GM12878 (cell line): ENCODE measurements around the gene INSL3. TPM values are rescaled to one million over a fixed set of nuclear protein-coding genes. Genes with fewer than 3 reads are reported as not detected.

Experiments
- ATAC-seq: fragments of 200-7000 bp; cut with Tn5 transposase; 3 replicates; pipeline ENCODE4 v1.9.1; 2020; ENCODE audit warnings: mild to moderate bottlenecking, moderate library complexity
- Bru-seq: library from RNA; stranded (reverse); fragments of 400-500 nt; gene quantifications from one replicate; lab custom pipeline; 2021; lab: Mats Ljungman, UMichigan
- BruChase-seq, 2 experiments: library from RNA; stranded (reverse); fragments of 400-500 nt; gene quantifications; one replicate each; lab custom pipeline; 2021; lab: Mats Ljungman, UMichigan
- BruUV-seq: library from RNA; stranded (reverse); fragments of 400-500 nt; replicated peaks from 2 replicates; lab custom pipeline; 2021; lab: Mats Ljungman, UMichigan
- CTCF ChIA-PET: fragments of 300-600 bp; sonication (Branson Sonifier 250); formaldehyde crosslinking; extraction: SDS; loops from one replicate; lab custom pipeline; 2021; ENCODE audit warnings: inconsistent platforms; lab: Yijun Ruan, JAX
- POLR2A ChIA-PET: fragments of 350-600 bp; formaldehyde crosslinking; extraction: SDS; loops from one replicate; lab custom pipeline; 2021; ENCODE audit warnings: inconsistent platforms; lab: Charles Lee
- RAD21 ChIA-PET: fragments of 300-600 bp; sonication (Branson Sonifier 250); formaldehyde crosslinking; loops from one replicate; lab custom pipeline; 2023; ENCODE audit warnings: antibody characterized with exemption; ENCODE audit not compliant: unreplicated experiment; lab: Charles Lee
- SMC1A ChIA-PET: fragments of 300-600 bp; sonication (Branson Sonifier 250); formaldehyde crosslinking; loops from one replicate; lab custom pipeline; 2023; ENCODE audit not compliant: unreplicated experiment, uncharacterized antibody; lab: Charles Lee
- DNase-seq: peaks from one replicate; pipeline ENCODE4 v3.0.0-alpha.2; 2011; ENCODE audit warnings: low read depth, low spot score
- FAIRE-seq: peaks from 3 replicates; lab custom pipeline; 2011; peaks lifted over from hg19 to GRCh38; lab: Jason Lieb, UNC
- H2AFZ ChIP-seq: 2 replicates; pipeline ENCODE4 v1.6.0; 2011; ENCODE audit warnings: low read depth, low read length, control low read depth; ENCODE audit not compliant: control insufficient read depth
- H3K27ac ChIP-seq: 2 replicates; pipeline ENCODE4 v1.5.1; 2011; ENCODE audit warnings: control low read depth; ENCODE audit not compliant: control insufficient read depth, insufficient read depth
- H3K27me3 ChIP-seq, 2 experiments: replicated peaks in 1 of 2; 2 replicates each; pipeline versions ENCODE4 v1.6.0 to v1.6.1; 2011; ENCODE audit warnings: low read length in 1 of 2; ENCODE audit not compliant: control insufficient read depth in 2 of 2, insufficient read depth in 2 of 2
- H3K36me3 ChIP-seq, 2 experiments: 2 replicates each; pipeline ENCODE4 v1.5.1; 2011; ENCODE audit warnings: low read length in 1 of 2; ENCODE audit not compliant: control insufficient read depth in 2 of 2, insufficient read depth in 2 of 2
- H3K4me1 ChIP-seq: 2 replicates; pipeline ENCODE4 v1.6.1; 2011; ENCODE audit warnings: mild to moderate bottlenecking, low read length, moderate library complexity, mixed read lengths; ENCODE audit not compliant: control insufficient read depth, insufficient read depth
- H3K4me2 ChIP-seq: 2 replicates; pipeline ENCODE4 v1.6.0; 2011; ENCODE audit warnings: control low read depth; ENCODE audit not compliant: control insufficient read depth, insufficient read depth
- H3K4me3 ChIP-seq: fragments of 200-600 bp; sonication (generic); 2 replicates; pipeline ENCODE4 v1.5.1; 2016
- H3K79me2 ChIP-seq: 2 replicates; pipeline ENCODE4 v1.6.0; 2011; ENCODE audit warnings: low read length; ENCODE audit not compliant: control insufficient read depth, insufficient read depth
- H3K9ac ChIP-seq: 2 replicates; pipeline ENCODE4 v1.8.0; 2011; ENCODE audit warnings: low read length, control low read depth, mixed read lengths; ENCODE audit not compliant: control insufficient read depth, insufficient read depth
- H3K9me3 ChIP-seq: replicated peaks from 3 replicates; pipeline ENCODE4 v1.5.1; 2011; ENCODE audit warnings: mild to moderate bottlenecking, low read length; ENCODE audit not compliant: control insufficient read depth, insufficient read depth
- H4K20me1 ChIP-seq: 2 replicates; pipeline ENCODE4 v1.6.0; 2011; ENCODE audit not compliant: control insufficient read depth, insufficient read depth
- BHLHE40 ChIP-seq, 2 experiments: fragments of 450-650 bp in 1 of 2; IDR thresholded peaks; 2 replicates each; pipeline ENCODE4 v1.6.1; 2011 to 2017; ENCODE audit warnings: low read depth in 2 of 2, borderline replicate concordance in 1 of 2, improper control_type of control experiment in 1 of 2, low read length in 1 of 2, mild to moderate bottlenecking in 1 of 2
- CBX3 ChIP-seq: fragments of 200-600 bp; sonication (generic); IDR thresholded peaks from 2 replicates; pipeline ENCODE4 v1.6.1; 2016; ENCODE audit warnings: low read depth, borderline replicate concordance
- GABPA ChIP-seq: IDR thresholded peaks from 2 replicates; pipeline ENCODE4 v1.6.1; 2014; ENCODE audit warnings: antibody characterized with exemption, low read depth, mild to moderate bottlenecking, inconsistent platforms
- IRF4 ChIP-seq: IDR thresholded peaks from 2 replicates; pipeline ENCODE4 v1.6.1; 2011; ENCODE audit warnings: low read depth, low read length
- POLR2A ChIP-seq: IDR thresholded peaks from 2 replicates; pipeline ENCODE4 v1.6.1; 2011; ENCODE audit warnings: low read depth, mild to moderate bottlenecking, low read length
- ZSCAN29 ChIP-seq: fragments of 450-650 bp; IDR thresholded peaks from 2 replicates; pipeline ENCODE4 v1.6.1; 2017; ENCODE audit warnings: mild to moderate bottlenecking, moderate library complexity
- WGBS: methylation state at CpG from one replicate; pipeline ENCODE4 v1.1.6; 2016; ENCODE audit warnings: low lambda C conversion rate; ENCODE audit not compliant: insufficient replicate concordance, insufficient coverage; ENCODE audit errors: missing lambda C conversion rate; 5-methylcytosine and 5-hydroxymethylcytosine counted together
- in situ Hi-C: fragments of 300-500 bp; cut with MboI; formaldehyde crosslinking; loops from 9 replicates; pipeline ENCODE4 v1.14.3; 2018; ENCODE audit warnings: mixed read lengths
- intact Hi-C: fragments of 100-400 bp; cut with micrococcal nuclease; formaldehyde crosslinking; loops from one replicate; pipeline ENCODE4 v1.14.2; 2022; ENCODE audit not compliant: unreplicated experiment
- long read RNA-seq, 2 experiments: library from polyadenylated mRNA; unstranded; transcript quantifications; one replicate each; pipeline ENCODE4 v2.0.0, GENCODE V29; 2019 to 2020
- polyA minus RNA-seq, 3 experiments: library from RNA; depleted of rRNA, polyadenylated mRNA; stranded (reverse); fragments of >200 nt; gene quantifications; 2 replicates each; pipeline ENCODE4 v1.2.3, GENCODE V29; 2011
- polyA plus RNA-seq, 11 experiments: library from polyadenylated mRNA; depleted of rRNA in 4 of 11; unstranded in 6 of 11; stranded (reverse) in 5 of 11; fragments of >200 nt; fragmentation: Nextera tagmentation in 4 of 11; fragmentation: Illumina TruSeq in 1 of 11; extraction: Ambion mirVana in 4 of 11; extraction: Trizol in 1 of 11; gene quantifications; 1 replicate in 1 of 11; 2 replicates in 10 of 11; pipeline versions ENCODE4 v1.2.1 to v1.2.3, GENCODE V29; 2011 to 2016; ENCODE audit warnings: inconsistent platforms in 2 of 11, missing spikeins in 2 of 11, low read depth in 1 of 11
- total RNA-seq, 4 experiments: library from RNA; depleted of rRNA in 3 of 4; stranded (reverse); fragments of >200 nt in 3 of 4; fragmentation: Illumina TruSeq in 1 of 4; extraction: Trizol in 1 of 4; gene quantifications; 2 replicates each; pipeline versions ENCODE4 v1.2.1 to v1.2.3, GENCODE V29; 2013 to 2021

INSL3 gene, protein sequence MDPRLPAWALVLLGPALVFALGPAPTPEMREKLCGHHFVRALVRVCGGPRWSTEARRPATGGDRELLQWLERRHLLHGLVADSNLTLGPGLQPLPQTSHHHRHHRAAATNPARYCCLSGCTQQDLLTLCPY
- 1.1 TPM in 1 of 2 replicates, not detected in the other for total RNA-seq (2013; cell fraction: nucleolus; rRNA removed)
- 0.93 and 1.2 TPM in 2 replicates for total RNA-seq (2014; rRNA removed)
- total RNA-seq (2014; rRNA removed; fragmentation: Illumina TruSeq; extraction: Trizol): 0.32 and 0.36 TPM in 2 replicates
- 0.93 and 1.7 TPM in 2 replicates for total RNA-seq (2021)
- polyA plus RNA-seq (2011; ENCODE audit: low read depth): 0.92 TPM
- polyA plus RNA-seq (2011; rRNA removed): 0.16 and 0.29 TPM in 2 replicates
- 0.67 and 0.84 TPM in 2 replicates for polyA plus RNA-seq (2011; cell fraction: cytosol; rRNA removed)
- 1.8 and 2.4 TPM in 2 replicates for polyA plus RNA-seq (2011; cell fraction: nucleus; rRNA removed)
- polyA plus RNA-seq (2012): 1.1 and 1.3 TPM in 2 replicates
- 0.73 TPM in 1 of 2 replicates, not detected in the other for polyA plus RNA-seq (2014; fragmentation: Illumina TruSeq; extraction: Trizol)
- under 1 TPM; 0.37 to 0.66 TPM for polyA plus RNA-seq (2014; fragmentation: Nextera tagmentation; extraction: Ambion mirVana)
- polyA plus RNA-seq (2014; rRNA removed): 0.27 and 1.1 TPM in 2 replicates
- polyA plus RNA-seq (2016; fragmentation: Nextera tagmentation; extraction: Ambion mirVana): 1 to 10 TPM in 1 of 2 experiments, under 1 TPM in 1; 0.78 to 1.9 TPM
- polyA minus RNA-seq (2011; rRNA and poly(A)+ RNA removed): not detected in 2 replicates
- not detected in 2 replicates for polyA minus RNA-seq (2011; cell fraction: cytosol; rRNA and poly(A)+ RNA removed)
- 0.60 and 0.86 TPM in 2 replicates for polyA minus RNA-seq (2011; cell fraction: nucleus; rRNA and poly(A)+ RNA removed)
- percentile 33 among the genes with signal in this experiment for Bru-seq, nascent RNA
- BruChase-seq, experiment 1, labeled RNA remaining after a 6-hour chase: percentile 35 among the genes with signal in this experiment
- percentile 33 among the genes with signal in this experiment for BruChase-seq, experiment 2, labeled RNA remaining after a 2-hour chase
- long read RNA-seq, experiment 1: 0 reads
- long read RNA-seq, experiment 2: 0 reads

DNA sequence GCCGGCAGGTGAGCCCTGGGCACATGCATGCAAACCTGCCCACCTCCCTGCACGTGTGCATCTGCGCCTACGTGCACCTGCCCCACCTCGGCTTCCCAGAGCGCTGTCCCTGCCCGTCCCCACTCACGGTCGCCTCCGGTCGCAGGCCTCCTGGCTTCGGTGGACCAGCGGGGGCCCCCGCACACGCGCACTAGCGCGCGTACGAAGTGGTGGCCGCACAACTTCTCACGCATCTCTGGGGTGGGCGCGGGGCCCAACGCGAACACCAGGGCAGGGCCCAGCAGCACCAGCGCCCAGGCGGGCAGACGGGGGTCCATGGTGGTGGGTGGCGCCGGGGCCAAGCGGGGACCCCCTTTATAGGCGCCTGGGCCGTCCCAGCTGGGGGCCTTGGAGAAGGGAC, at the start of gene INSL3:
Gene INSL3, minus strand, starts transcription at position 330 of the 400 bp plus-strand sequence. Its CDS starts 13 bp downstream, at position 317.
- Histone ChIP-seq H3K9me3 (no peaks in the 10 kb centered on the region), H3K4me1 (no peaks in the 10 kb centered on the region), H4K20me1 (no peaks in the 10 kb centered on the region), H3K27me3 (no peaks in the 10 kb centered on the region), H3K4me2 (no peak within 1 kb of the TSS), H3K36me3 (no peaks in the 10 kb centered on the region; a peak in 1 of 4 replicates), H2AFZ (no peak within 1 kb of the TSS), H3K27ac (no peak within 1 kb of the TSS), H3K79me2 (no peaks in the 10 kb centered on the region), H3K4me3 (no peak within 1 kb of the TSS), H3K9ac (no peak within 1 kb of the TSS)
- FAIRE-seq (no peak), ATAC-seq (no peak), DNase-seq (no peak)
- in situ Hi-C loops (no loop called here), intact Hi-C loops (no loop called here)
- RAD21 ChIA-PET: no interaction called here
- SMC1A ChIA-PET: no interaction called here
- 82% methylated on average over 33 of the region's 34 CpGs for WGBS
- TF ChIP-seq BHLHE40 (IDR thresholded peaks at IDR 0.05; ENCODE audit: borderline replicate concordance in 1 of 2, low read depth in 2 of 2, low read length in 1 of 2) (no peak), ZSCAN29 (no peak), POLR2A (peak; percentile 44; the same call in 1 of the 2 replicates), CBX3 (no peak), GABPA (no peak), IRF4 (no peak)
- POLR2A ChIA-PET: no interaction called here
- BruUV-seq: no TSS peak
- CTCF ChIA-PET: no interaction called here
